Peyer's patch (tissue), 4 donors: ENCODE results near the gene NDN.

ENCODE experiments used
- CTCF ChIP-seq, 6 experiments: fragments of 450-650 bp in 4 of 6; fragments of 200-600 bp in 2 of 6; sonication (generic) in 1 of 6; IDR thresholded peaks; one replicate each; pipeline ENCODE4 v1.5.1; 2017 to 2019; ENCODE audit warnings: antibody characterized with exemption in 6 of 6, mild to moderate bottlenecking in 3 of 6, moderate library complexity in 1 of 6
- POLR2A ChIP-seq, 2 donors: fragments of 450-650 bp; IDR thresholded peaks; one replicate each; pipeline ENCODE4 v1.5.1; 2017; ENCODE audit warnings: antibody characterized with exemption in 2 of 2, mild to moderate bottlenecking in 2 of 2, moderate library complexity in 2 of 2

DNA sequence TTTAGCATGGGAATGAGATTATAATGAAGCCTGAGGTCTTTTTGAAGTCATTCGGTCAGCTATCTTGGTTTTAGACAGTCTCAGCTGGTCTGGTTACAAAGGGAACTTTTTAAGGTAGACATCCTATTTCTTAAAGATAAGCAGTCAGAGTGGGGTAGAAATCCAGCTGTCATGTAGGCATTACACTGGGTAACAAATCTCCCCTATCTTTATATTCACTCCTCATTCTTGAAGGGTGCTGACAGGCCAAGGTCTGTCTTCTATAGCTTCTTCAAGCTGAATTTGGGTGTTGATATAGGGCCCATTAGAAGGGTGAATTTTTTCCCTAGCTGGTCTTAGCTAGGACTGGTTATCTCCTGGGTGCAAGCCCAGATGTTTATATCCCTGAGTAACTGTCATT, 21.2 kb upstream of the NDN start:
- TF ChIP-seq CTCF (IDR thresholded peaks at IDR 0.05) (no peak), POLR2A (IDR thresholded peaks at IDR 0.05) (no peak)
